HG02973 (cell line): ENCODE data around the gene UHRF2.
"Not testable (repeated sequence)": the region's sequence is repeated elsewhere in the genome, so short reads cannot be mapped to it uniquely, and the experiment has no call there.

Source experiments
- ATAC-seq: cut with Tn5 transposase; IDR thresholded peaks from one replicate; pipeline ENCODE4 v1.9.1; 2021; ENCODE audit warnings: moderate library complexity; ENCODE audit not compliant: unreplicated experiment

UHRF2 gene

DNA sequence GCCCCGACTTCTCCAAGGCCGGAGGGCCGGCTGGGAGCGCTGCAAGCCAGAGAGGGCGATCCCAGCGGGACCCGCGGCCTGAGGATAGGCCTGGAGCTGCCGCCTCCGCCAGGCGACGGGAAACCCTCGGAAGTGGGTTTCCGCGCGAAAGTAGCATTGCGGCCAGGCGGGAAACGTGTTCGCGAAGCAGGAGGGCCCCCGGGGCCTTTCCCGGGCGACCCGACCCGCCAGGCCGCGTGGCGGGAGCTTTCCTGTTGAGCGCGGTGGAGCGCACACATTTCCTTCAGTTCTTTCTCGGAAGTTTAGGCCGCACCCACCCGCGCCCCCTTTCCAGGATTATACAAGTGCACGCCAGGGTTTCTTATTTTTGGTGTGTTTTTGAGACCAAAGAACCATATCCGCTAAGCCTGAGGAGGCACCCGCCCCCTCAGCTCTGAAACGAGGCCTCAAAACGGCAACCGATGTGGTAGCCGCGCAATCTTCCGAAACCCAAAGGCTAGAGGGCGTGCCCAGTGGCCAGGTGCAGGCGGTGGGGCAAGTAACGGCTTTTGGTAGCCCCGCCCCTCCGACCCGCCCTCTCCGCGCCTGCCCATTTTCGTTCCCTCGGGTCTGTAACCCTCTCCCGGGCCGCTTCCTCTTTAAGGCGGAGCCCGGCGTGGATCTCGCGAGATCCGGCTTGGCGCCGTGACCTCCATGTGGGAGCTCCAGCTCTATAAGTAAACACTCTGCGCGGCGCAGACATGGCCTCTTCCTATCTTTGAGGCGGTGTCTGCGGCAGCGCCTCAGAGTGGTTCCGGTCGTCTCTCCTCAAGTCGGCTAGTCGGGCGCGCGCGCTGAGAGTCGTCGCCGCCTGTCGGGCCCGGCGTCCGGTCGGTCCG is at the start of gene UHRF2:
UHRF2 (plus strand) TSS at position 713 of the 878 bp plus-strand sequence. CDS start 292 bp downstream, outside the sequence.
- ATAC-seq = peak; percentile 84

DNA sequence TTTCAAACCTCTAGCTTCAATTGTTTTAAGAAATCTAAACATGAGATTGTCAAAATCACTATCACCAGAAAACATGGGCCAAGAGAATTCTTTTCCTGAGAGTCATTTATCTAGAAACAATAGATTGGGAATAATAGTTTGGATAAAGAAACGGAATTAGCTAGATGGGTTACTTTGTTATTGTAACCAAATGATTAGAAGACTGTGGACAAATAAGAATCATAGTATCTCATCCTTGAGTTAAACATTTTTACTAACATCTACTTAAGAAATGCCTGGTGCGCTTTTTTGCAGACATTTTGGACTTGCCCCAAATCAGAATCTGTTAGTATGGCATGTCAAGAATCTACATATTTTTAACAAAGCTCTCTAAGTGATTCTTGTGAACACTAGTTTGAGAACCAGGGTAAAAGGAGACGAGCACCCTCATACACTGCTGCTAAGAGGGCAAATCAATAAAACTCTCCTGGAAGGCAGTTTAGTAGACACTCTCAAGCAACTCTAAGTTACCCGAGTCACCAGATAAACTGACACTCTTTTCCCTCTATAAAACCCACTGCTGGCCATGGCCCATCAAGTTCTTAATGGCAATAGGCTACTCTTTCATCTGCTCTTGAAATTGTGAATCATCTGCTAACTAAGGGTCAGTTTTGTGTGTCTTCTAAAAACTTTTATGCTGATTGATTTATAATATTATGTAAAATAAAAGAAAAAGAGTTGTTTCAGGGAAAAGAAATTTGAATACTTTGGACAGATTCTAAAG is 45.7 kb upstream of the UHRF2 start:
- ATAC-seq = no peak

- no peak for ATAC-seq
Observed at GRCh38 chr9:6368831-6369230, 44.2 kb upstream of the UHRF2 start.

DNA sequence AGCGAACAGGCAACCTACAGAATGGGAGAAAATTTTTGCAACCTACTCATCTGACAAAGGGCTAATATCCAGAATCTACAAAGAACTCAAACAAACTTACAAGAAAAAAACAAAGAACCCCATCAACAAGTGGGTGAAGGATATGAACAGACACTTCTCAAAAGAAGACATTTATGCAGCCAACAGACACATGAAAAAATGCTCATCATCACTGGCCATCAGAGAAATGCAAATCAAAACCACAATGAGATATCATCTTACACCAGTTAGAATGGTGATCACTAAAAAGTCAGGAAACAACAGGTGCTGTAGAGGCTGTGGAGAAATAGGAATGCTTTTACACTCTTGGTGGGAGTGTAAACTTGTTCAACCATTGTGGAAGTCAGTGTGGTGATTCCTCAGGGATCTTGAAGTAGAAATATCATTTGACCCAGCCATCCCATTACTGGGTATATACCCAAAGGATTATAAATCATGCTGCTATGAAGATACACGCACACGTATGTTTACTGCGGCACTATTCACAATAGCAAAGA is 31.5 kb upstream of the UHRF2 start:
- ATAC-seq = not testable (repeated sequence)

- ATAC-seq = no peak
Observed at GRCh38 chr9:6382681-6383080, 30.3 kb upstream of the UHRF2 start.

- no peak for ATAC-seq
Observed at GRCh38 chr9:6383551-6384225, 29.3 kb upstream of the UHRF2 start.

DNA sequence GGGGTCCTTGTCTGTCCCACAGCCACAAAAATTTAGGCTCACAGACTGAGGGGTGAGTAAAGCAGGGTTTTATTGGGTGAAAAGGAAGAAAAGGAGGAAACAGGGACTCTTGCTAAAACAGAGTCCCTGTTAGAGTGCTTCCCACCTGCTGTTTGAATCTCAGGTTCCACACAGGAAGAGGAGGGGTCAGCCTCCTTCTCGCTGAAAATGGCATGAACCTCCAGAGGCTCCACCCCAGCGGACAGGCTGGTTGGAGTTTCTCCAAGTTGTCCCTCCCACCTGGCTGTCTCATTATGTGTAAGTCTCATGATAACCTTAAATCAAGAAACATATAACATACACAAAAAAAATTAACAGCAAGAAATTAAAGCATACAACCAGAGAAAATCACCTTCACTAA is 28.3 kb upstream of the UHRF2 start:
- no peak for ATAC-seq

GRCh38 chr9:6399071-6399470 is 13.9 kb upstream of the UHRF2 start:
- ATAC-seq = no peak

DNA sequence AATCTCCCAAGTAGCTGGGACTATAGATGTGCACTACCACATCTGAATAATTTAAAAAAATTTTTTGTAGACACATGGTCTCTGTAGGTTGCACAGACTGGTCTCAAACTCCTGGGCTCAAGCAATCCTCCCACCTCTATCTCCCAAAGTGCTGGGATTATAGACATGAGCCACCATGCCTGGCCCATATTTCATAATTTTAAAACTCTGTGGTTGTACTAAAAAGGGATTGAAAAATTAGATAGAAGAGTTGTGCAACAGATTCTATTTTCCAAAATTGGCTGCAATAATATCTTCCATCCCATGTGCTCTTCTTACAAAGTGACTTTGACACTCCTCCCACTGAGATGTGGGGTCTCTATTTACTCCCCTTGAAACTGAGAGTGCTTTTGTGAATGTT is 7.6 kb upstream of the UHRF2 start:
- no peak for ATAC-seq

GRCh38 chr9:6407778-6408177 is 5.2 kb upstream of the UHRF2 start:
- ATAC-seq = no peak

- no peak for ATAC-seq
Observed at GRCh38 chr9:6408320-6408719, 4.7 kb upstream of the UHRF2 start.

DNA sequence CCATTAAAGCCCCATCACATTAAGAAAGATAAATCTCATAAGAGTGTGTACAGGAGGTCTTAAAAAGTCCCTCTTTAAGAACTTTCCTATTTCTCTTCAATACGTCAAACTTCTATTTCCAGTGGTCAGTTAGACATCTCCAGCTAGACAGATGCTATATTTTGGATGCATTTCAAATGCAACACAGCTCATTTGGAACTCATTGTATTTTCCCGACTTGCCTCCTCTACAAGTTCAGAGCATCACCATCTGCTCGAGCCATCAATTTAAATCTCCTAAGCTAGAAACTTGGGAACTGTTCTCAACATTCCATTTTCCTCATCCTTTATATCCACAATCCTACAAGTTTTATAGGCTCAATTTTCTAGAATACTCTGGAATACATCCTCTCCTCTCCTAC is 3.2 kb upstream of the UHRF2 start:
- ATAC-seq = no peak

DNA sequence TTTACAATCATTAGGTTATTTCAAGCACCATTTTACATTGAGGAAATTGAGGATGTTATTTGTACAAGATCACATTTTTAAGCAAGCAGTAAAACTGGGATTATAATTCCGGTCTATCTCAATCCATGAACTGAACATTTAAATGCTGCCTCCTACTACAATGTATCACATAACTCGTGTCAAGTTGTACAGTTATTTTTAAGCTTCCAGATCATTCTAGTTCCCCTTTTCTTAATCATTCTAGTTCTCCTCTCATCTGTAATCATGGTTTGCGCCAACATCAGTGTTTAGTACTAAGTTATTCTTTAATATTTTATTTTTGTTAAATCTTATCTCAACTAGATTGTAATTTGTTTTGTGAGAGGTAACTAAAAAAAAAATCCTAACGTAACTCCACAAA is 2.4 kb upstream of the UHRF2 start:
- ATAC-seq = no peak

DNA sequence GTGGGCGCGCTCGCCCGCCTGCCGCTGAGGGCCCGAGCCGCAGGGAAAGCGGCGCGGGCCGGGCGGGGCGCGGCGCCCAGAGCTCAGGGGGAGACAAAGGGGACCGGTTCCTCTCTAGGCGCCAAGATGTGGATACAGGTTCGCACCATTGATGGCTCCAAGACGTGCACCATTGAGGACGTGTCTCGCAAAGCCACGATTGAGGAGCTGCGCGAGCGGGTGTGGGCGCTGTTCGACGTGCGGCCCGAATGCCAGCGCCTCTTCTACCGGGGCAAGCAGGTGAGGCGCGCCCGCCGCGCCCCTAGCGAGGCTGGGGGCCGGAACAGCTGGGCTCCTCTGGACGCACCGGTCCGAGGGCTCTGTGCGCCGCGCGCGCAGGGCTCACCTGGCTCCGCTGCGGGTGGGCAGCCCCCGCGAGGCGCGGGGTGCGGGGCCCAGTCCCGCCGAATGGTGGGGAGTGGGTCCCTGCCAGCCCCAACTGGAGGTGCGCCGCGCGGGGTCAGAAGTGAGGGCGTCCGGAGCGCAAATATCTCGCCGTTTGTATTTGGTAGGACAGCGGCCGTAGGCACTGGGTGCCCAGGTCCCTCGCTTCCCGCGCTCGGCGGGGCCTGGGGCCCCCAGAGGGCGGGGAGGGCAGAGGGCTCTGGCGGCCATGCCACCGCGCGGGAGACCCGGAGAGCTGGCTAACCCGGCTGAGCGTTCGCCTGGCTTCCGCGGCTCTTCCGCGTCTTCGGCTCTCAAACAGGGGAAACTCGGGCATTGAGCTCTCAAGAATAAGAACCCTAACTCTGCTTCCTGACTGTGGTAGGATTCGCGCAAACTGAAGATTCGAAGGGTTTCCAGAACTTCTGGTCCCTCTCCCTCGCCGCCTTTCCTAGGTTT is 607 bp downstream of the UHRF2 start:
- ATAC-seq = peak; percentile 9

- ATAC-seq = no peak
Observed at GRCh38 chr9:6414247-6414641, 1.2 kb downstream of the UHRF2 start.

- peak; percentile 18 for ATAC-seq
Observed at GRCh38 chr9:6415266-6415665, 2.3 kb downstream of the UHRF2 start.

DNA sequence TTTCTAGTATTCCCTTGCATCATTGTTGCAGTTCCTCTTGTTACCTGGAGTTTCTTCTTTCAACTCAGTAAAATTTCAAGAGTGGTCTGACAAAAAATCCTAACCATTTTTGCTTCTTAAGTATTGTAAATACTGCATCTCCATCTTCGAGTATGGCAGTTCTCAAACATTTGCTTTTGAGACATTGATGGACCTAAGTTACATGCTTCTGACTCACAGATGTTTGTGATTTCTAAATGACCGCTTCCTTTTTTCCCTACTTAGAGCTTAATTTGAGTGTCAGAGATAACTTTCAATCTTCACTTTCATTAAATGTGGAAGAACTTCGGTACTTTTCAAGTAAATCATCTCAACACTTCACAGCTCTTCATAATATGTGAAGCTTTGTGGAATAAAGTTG is 4.2 kb downstream of the UHRF2 start:
- ATAC-seq = no peak

- no peak for ATAC-seq
Observed at GRCh38 chr9:6418764-6419163, 5.8 kb downstream of the UHRF2 start.

DNA sequence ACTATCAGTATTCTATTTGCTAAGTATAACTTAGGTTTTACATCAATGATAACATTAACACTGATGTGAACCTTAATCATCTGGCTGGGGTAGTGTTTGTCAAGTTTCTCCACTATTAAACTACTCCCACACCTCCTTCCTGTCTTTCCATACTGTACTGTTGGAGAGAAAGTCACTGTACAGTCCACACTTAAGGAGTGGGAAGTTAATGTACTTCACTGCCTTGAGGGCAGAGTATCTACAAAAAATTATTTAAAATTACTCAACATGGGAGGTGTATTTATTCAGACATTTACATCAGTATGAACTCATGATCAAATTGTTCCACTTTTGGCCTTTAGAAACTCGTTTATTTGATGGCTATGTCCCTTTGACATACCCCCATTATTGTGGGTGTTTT is 11.9 kb downstream of the UHRF2 start:
- ATAC-seq = no peak

GRCh38 chr9:6426117-6426516 is 13.1 kb downstream of the UHRF2 start:
- no peak for ATAC-seq
